ENCODE measurements around the gene ERC2. TPM values are rescaled to one million over a fixed set of nuclear protein-coding genes. Genes with fewer than 3 reads are reported as not detected.

ERC2 gene
- total RNA-seq, 1 donor from 2014 or later, result 48.3 TPM

DNA sequence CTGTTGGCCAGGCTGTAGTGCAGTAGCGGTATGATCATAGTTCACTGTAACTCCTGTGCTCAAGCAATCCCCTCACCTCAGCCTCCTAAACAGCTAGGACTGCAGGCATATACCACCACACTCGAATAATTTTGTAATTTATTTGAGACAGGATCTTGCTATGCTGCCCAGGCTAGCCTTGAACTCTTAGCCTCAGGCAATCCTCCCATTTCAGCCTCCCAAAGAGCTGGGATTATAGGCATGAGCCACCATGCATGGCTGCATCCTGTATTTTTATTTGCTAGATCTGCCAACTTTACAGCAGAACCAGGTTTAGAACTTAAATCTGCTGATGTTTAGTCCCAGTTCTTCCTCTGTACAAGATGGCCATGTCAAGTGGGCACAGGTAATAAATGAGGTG, 69.6 kb downstream of the ERC2 start:
- no peaks in the 10 kb centered on the region for H3K4me1 Mint-ChIP-seq (ENCODE audit: low read depth, unreplicated experiment)
- TF ChIP-seq, protein P1, sequence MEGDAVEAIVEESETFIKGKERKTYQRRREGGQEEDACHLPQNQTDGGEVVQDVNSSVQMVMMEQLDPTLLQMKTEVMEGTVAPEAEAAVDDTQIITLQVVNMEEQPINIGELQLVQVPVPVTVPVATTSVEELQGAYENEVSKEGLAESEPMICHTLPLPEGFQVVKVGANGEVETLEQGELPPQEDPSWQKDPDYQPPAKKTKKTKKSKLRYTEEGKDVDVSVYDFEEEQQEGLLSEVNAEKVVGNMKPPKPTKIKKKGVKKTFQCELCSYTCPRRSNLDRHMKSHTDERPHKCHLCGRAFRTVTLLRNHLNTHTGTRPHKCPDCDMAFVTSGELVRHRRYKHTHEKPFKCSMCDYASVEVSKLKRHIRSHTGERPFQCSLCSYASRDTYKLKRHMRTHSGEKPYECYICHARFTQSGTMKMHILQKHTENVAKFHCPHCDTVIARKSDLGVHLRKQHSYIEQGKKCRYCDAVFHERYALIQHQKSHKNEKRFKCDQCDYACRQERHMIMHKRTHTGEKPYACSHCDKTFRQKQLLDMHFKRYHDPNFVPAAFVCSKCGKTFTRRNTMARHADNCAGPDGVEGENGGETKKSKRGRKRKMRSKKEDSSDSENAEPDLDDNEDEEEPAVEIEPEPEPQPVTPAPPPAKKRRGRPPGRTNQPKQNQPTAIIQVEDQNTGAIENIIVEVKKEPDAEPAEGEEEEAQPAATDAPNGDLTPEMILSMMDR (IDR thresholded peaks at IDR 0.05; ENCODE audit: partially characterized antibody, unreplicated experiment), result no peak
- H3K27ac Mint-ChIP-seq (ENCODE audit: unreplicated experiment), result no peak overlapping the region
- no peak overlapping the region for H3K4me3 Mint-ChIP-seq (ENCODE audit: unreplicated experiment)
- no peak for DNase-seq
- peaks cover 2% of the 10 kb centered on the region for H3K27me3 Mint-ChIP-seq (ENCODE audit: unreplicated experiment)
- H3K9me3 Mint-ChIP-seq (ENCODE audit: unreplicated experiment), result no peaks in the 10 kb centered on the region
- no peaks in the 10 kb centered on the region for H3K36me3 Mint-ChIP-seq (ENCODE audit: unreplicated experiment)

DNA sequence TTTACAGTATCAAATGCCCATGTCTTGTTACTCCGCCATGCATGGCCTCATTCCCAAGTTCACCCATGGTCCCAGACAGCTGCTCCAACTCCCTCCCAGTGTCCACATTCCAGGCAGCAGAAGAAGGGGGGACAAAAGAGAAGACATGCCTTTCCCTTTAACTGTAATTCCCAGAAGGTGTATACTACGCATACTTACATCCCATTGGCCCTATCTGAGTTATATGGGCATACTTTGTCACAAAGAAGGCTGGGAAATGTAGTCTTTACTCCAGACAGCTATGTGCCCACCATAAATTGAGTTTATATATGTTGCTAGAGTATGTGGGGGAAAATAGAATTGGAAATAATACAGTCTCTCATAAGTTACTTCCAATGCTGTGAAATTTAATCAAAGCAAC, 70.5 kb downstream of the ERC2 start:
- H3K4me3 Mint-ChIP-seq (ENCODE audit: unreplicated experiment), result no peak overlapping the region
- TF ChIP-seq, protein P1 (IDR thresholded peaks at IDR 0.05; ENCODE audit: partially characterized antibody, unreplicated experiment), result no peak
- H3K27ac Mint-ChIP-seq (ENCODE audit: unreplicated experiment), result no peak overlapping the region
- H3K4me1 Mint-ChIP-seq (ENCODE audit: low read depth, unreplicated experiment), result no peaks in the 10 kb centered on the region
- DNase-seq, result no peak
- H3K36me3 Mint-ChIP-seq (ENCODE audit: unreplicated experiment), result no peaks in the 10 kb centered on the region
- peaks cover 2% of the 10 kb centered on the region for H3K27me3 Mint-ChIP-seq (ENCODE audit: unreplicated experiment)
- H3K9me3 Mint-ChIP-seq (ENCODE audit: unreplicated experiment), result no peaks in the 10 kb centered on the region

DNA sequence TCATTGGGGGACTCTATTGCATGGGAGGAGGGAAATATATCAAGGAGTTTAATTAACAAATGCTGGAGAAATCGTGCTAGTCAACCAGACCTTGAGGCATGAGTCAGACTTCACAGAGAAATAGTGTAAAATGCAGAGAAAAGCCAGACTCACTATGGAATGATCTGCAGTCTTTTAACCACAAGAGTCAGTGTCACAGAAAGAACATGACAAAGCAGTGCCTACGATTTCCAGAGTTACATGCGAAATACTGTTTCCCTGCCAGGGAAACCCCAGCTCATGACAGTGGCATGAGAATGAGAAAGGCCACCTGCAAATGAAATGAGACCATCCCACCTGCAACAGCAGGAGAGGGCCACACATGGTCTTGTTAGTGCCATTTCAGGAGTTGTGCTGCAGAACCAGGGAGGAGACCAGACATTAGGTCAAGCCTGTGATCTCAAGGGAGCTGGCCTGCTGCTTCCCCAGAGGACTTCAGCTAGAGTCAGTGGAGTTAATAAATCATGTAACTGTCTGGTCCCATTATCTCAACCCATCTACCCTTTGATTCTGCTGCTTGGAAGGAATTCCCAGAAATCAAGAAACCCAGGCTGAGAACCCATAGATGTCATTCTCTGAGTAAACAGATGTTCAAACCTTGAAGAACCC, 79.0 kb downstream of the ERC2 start:
- no peak overlapping the region for H3K27ac Mint-ChIP-seq (ENCODE audit: unreplicated experiment)
- H3K4me1 Mint-ChIP-seq (ENCODE audit: low read depth, unreplicated experiment), result peaks cover 3% of the 10 kb centered on the region
- DNase-seq, result no peak
- no peaks in the 10 kb centered on the region for H3K36me3 Mint-ChIP-seq (ENCODE audit: unreplicated experiment)
- no peaks in the 10 kb centered on the region for H3K9me3 Mint-ChIP-seq (ENCODE audit: unreplicated experiment)
- H3K27me3 Mint-ChIP-seq (ENCODE audit: unreplicated experiment), result no peaks in the 10 kb centered on the region
- TF ChIP-seq, protein P1 (IDR thresholded peaks at IDR 0.05; ENCODE audit: partially characterized antibody, unreplicated experiment), result no peak
- H3K4me3 Mint-ChIP-seq (ENCODE audit: unreplicated experiment), result no peak overlapping the region

DNA sequence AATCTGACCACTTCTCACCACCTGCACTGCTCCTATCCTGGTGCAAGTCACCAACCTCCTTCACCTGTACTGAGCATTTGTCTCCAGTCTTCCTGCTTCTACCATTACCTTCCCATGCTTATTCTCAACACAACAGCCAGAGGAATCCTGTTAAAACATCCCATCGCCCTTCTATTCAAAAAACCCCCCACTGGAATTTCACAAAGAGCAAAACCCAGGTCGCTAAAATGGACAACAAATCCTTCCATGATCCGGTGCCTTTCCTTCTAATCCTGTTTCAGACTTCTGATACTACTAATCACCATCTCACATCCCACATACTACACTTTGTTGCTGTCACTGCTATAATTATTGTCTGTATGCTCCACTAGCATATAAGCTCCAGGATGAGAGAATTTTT, 85.2 kb downstream of the ERC2 start:
- Mint-ChIP-seq H3K9me3 (ENCODE audit: unreplicated experiment) (no peaks in the 10 kb centered on the region), H3K27me3 (ENCODE audit: unreplicated experiment) (no peaks in the 10 kb centered on the region), H3K36me3 (ENCODE audit: unreplicated experiment) (no peaks in the 10 kb centered on the region), H3K4me1 (ENCODE audit: low read depth, unreplicated experiment) (no peaks in the 10 kb centered on the region), H3K4me3 (ENCODE audit: unreplicated experiment) (no peak overlapping the region), H3K27ac (ENCODE audit: unreplicated experiment) (no peak overlapping the region)
- TF ChIP-seq, protein P1 (IDR thresholded peaks at IDR 0.05; ENCODE audit: partially characterized antibody, unreplicated experiment), result no peak
- no peak for DNase-seq

DNA sequence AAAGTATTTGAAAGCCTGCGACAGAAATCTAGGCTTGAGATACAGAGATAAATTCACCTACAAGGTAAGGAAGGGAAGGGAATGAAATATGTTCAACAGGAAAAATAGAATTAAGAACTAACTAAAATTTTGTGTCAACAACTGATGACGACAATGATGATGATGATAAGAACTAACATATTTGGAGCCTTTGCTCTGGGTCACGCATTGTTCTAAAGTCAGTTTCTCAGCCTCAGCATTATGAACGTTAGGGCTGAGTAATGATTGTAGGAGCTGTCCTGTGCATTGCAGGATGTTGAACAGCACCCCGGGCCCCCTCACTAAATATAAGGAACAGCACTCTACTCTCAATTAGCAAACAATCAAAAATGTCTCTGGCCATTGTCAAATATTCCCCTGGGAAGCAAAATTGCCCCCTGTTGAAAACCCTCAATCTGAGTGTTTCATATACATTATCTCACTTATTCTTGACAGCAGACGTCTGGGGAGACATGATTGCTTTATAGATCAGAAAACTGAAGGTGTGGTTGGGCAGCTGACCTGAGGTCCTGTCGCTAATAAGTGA, 88.5 kb downstream of the ERC2 start:
- TF ChIP-seq, protein P1 (IDR thresholded peaks at IDR 0.05; ENCODE audit: partially characterized antibody, unreplicated experiment), result no peak
- no peak overlapping the region for H3K4me3 Mint-ChIP-seq (ENCODE audit: unreplicated experiment)
- no peak overlapping the region for H3K27ac Mint-ChIP-seq (ENCODE audit: unreplicated experiment)
- no peaks in the 10 kb centered on the region for H3K9me3 Mint-ChIP-seq (ENCODE audit: unreplicated experiment)
- H3K4me1 Mint-ChIP-seq (ENCODE audit: low read depth, unreplicated experiment), result no peaks in the 10 kb centered on the region
- H3K36me3 Mint-ChIP-seq (ENCODE audit: unreplicated experiment), result peaks cover 13% of the 10 kb centered on the region
- no peaks in the 10 kb centered on the region for H3K27me3 Mint-ChIP-seq (ENCODE audit: unreplicated experiment)
- no peak for DNase-seq
